Lower leg skin (tissue), 3 donors: ENCODE measurements around the gene KAZN.

ENCODE experiments used
- POLR2A ChIP-seq, 2 donors: fragments of 450-650 bp; IDR thresholded peaks; one replicate each; pipeline ENCODE4 v1.6.1; 2016 to 2017; ENCODE audit warnings: antibody characterized with exemption in 2 of 2, mild to moderate bottlenecking in 1 of 2, moderate library complexity in 1 of 2
- TF ChIP-seq, protein P1 (sequence below), 3 donors: fragments of 450-650 bp; IDR thresholded peaks; one replicate each; pipeline ENCODE4 v1.5.1; 2016; ENCODE audit warnings: antibody characterized with exemption in 3 of 3, mild to moderate bottlenecking in 3 of 3, moderate library complexity in 2 of 3

- TF ChIP-seq, protein P1, sequence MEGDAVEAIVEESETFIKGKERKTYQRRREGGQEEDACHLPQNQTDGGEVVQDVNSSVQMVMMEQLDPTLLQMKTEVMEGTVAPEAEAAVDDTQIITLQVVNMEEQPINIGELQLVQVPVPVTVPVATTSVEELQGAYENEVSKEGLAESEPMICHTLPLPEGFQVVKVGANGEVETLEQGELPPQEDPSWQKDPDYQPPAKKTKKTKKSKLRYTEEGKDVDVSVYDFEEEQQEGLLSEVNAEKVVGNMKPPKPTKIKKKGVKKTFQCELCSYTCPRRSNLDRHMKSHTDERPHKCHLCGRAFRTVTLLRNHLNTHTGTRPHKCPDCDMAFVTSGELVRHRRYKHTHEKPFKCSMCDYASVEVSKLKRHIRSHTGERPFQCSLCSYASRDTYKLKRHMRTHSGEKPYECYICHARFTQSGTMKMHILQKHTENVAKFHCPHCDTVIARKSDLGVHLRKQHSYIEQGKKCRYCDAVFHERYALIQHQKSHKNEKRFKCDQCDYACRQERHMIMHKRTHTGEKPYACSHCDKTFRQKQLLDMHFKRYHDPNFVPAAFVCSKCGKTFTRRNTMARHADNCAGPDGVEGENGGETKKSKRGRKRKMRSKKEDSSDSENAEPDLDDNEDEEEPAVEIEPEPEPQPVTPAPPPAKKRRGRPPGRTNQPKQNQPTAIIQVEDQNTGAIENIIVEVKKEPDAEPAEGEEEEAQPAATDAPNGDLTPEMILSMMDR (IDR thresholded peaks at IDR 0.05): no peak
- no peak for TF ChIP-seq POLR2A (IDR thresholded peaks at IDR 0.05)
Measured at GRCh38 chr1:14901371-14901954, 303.0 kb downstream of the KAZN start.
